ENCODE measurements around the gene SCGB2B2. TPM values are rescaled to one million over a fixed set of nuclear protein-coding genes. Genes with fewer than 3 reads are reported as not detected.

SCGB2B2 gene
- total RNA-seq, 2 donors from 2014 or later, result 0.13 to 0.42 TPM

DNA sequence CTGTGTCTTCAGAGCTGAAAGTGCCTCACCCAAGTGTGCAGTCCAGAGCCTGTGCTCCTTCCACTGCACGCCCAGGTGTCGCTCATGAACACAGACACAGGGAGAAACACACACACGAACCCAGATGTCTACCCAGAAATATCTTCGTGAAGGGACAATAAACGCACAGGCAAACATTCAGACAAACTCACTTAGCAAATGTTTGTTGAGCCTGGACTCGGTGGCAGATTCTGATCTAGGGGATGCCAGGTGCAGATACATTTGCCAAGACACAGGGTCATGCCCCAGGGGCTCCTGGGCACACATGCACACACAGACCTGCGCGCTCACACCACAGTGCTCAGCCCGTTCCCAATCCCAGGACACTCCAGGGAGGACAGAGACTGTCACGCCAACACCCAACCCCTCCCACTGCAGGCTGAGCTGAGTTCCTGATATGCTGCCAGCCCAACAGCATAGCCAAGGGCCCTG lies 31.9 kb downstream of the SCGB2B2 start:
- TF ChIP-seq, protein P1, sequence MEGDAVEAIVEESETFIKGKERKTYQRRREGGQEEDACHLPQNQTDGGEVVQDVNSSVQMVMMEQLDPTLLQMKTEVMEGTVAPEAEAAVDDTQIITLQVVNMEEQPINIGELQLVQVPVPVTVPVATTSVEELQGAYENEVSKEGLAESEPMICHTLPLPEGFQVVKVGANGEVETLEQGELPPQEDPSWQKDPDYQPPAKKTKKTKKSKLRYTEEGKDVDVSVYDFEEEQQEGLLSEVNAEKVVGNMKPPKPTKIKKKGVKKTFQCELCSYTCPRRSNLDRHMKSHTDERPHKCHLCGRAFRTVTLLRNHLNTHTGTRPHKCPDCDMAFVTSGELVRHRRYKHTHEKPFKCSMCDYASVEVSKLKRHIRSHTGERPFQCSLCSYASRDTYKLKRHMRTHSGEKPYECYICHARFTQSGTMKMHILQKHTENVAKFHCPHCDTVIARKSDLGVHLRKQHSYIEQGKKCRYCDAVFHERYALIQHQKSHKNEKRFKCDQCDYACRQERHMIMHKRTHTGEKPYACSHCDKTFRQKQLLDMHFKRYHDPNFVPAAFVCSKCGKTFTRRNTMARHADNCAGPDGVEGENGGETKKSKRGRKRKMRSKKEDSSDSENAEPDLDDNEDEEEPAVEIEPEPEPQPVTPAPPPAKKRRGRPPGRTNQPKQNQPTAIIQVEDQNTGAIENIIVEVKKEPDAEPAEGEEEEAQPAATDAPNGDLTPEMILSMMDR (IDR thresholded peaks at IDR 0.05), result no peak
- intact Hi-C loops (cut with DNase I), result no loop called here

DNA sequence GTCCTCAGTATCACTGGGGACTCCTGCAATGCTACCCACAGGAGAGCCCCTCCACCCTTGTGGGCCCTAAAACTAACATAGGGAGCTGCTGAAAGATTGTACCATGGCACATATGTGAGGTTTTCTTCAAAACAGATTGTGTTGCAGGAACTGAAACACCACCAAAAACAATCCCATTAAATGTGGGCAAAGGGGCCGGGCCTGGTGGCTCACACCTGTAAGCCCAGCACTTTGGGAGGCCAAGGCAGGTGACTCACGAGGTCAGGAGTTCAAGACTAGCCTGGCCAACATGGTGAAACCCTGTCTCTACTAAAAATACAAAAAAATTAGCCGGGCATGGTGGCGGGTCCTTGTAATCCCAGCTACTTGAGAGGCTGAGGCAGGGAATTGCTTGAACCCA lies 34.7 kb downstream of the SCGB2B2 start:
- Histone ChIP-seq H3K9me3 (no peaks in the 10 kb centered on the region), H3K36me3 (no peaks in the 10 kb centered on the region), H3K27ac (no peak overlapping the region), H3K27me3 (no peaks in the 10 kb centered on the region), H3K4me3 (no peak overlapping the region), H3K9ac (ENCODE audit: low read depth in 2 of 2, low read length in 2 of 2) (no peak overlapping the region), H3K4me1 (no peaks in the 10 kb centered on the region)
- no peak for DNase-seq
- TF ChIP-seq, protein P1 (IDR thresholded peaks at IDR 0.05), result no peak
- intact Hi-C loops (cut with DNase I), result no loop called here

More for the DNA sequence above, 31.9 kb downstream of the SCGB2B2 start:
- H3K9ac ChIP-seq (ENCODE audit: low read depth in 2 of 2, low read length in 2 of 2), result no peak overlapping the region
- DNase-seq, result no peak
- no peaks in the 10 kb centered on the region for H3K36me3 ChIP-seq
- no peaks in the 10 kb centered on the region for H3K27me3 ChIP-seq
- H3K4me1 ChIP-seq, result no peaks in the 10 kb centered on the region
- H3K4me3 ChIP-seq, result no peak overlapping the region
- H3K27ac ChIP-seq, result no peak overlapping the region
- H3K9me3 ChIP-seq, result no peaks in the 10 kb centered on the region

DNA sequence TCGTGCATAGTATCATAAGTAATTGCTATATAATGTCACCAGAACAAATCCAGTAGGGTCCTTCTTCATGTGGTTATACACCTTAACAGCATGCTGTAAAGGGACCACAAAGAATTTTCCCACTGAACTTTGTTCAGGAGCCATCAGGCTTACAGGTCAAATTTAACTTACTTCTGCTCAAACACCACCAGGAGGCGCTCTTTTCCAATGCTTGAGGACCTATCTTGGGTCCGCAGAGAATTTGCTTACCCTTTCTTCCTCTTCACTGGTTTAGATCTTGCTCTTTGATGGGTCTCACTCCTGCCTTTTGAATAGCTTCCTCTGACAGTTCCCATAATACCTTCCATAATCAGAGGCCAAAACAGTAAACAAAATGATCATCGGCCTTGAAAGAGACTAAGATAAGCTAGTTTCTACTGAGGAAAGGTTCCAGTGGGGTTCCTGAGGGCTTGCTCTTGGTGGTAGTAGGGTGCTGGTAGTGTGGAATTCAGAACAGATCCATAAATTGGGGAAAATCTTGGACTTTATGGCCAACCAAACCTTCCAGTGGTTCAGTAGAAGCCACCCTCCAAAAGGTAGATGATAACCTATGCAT lies 37.4 kb downstream of the SCGB2B2 start:
- Histone ChIP-seq H3K4me3 (no peak overlapping the region), H3K36me3 (no peaks in the 10 kb centered on the region), H3K4me1 (no peaks in the 10 kb centered on the region), H3K27ac (no peak overlapping the region), H3K9me3 (no peaks in the 10 kb centered on the region), H3K9ac (ENCODE audit: low read depth in 2 of 2, low read length in 2 of 2) (no peak overlapping the region), H3K27me3 (no peaks in the 10 kb centered on the region)
- TF ChIP-seq, protein P1 (IDR thresholded peaks at IDR 0.05), result peak; percentile 70
- DNase-seq, result peak; percentile 71
- intact Hi-C loops (cut with DNase I), result loop anchor here (2.0 kb wide), 1 partner anchor 73 kb away; no protein-coding TSS in a partner anchor

DNA sequence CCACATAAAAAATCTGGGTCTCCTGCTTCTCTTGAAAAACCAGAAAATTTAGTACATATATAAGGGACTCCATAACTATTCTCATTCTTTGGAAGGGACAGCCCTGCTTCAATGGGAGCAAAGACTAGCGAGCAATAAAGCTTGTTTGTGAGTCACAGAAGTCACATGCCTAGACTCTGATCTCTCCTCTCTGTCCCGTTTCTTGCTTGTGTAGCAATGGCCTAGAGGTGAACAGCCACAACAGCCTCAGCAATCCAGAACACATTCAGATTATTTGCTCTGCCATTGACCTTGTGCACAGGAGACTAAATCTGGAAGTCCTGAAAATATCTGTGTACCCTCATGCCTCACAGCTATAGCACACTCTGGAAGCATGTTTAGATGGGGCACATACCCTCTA lies 43.2 kb downstream of the SCGB2B2 start:
- intact Hi-C loops (cut with DNase I), result no loop called here
- Histone ChIP-seq H3K27me3 (no peaks in the 10 kb centered on the region), H3K4me1 (no peaks in the 10 kb centered on the region), H3K36me3 (no peaks in the 10 kb centered on the region), H3K4me3 (no peak overlapping the region), H3K27ac (no peak overlapping the region), H3K9ac (ENCODE audit: low read depth in 2 of 2, low read length in 2 of 2) (no peak overlapping the region), H3K9me3 (no peaks in the 10 kb centered on the region)
- TF ChIP-seq, protein P1 (IDR thresholded peaks at IDR 0.05), result no peak
- no peak for DNase-seq

Other genes with a start within 250 kb of the SCGB2B2 start
- 10 to 100 TPM; 53.7 to 64.4 TPM for gene UBA2, start 248.8 kb downstream of the SCGB2B2 start, total RNA-seq
- 1 to 10 TPM; 2.1 to 3.6 TPM for gene WTIP, start 195.4 kb downstream of the SCGB2B2 start, total RNA-seq
- gene ZNF302, start 519 bp upstream of the SCGB2B2 start, total RNA-seq, result 10 to 100 TPM; 11.8 to 12.6 TPM
- 1 to 10 TPM; 6.2 to 7.2 TPM for gene ZNF181, start 57.1 kb upstream of the SCGB2B2 start, total RNA-seq
- 1 to 10 TPM; 3.0 to 3.5 TPM for gene ZNF599, start 96.1 kb upstream of the SCGB2B2 start, total RNA-seq
- 1 to 10 TPM; 1.3 to 2.1 TPM for gene ZNF30, start 249.7 kb upstream of the SCGB2B2 start, total RNA-seq

All from colonic mucosa (tissue), 4 donors.